KMS-11 (cell line): ENCODE results near the gene MEF2D.

Experiments used
- H2AFZ ChIP-seq: fragments of 200-600 bp; sonication (generic); 2 replicates; pipeline ENCODE4 v1.6.1; 2016; ENCODE audit warnings: antibody characterized with exemption, mixed run types, low read depth
- H3K27ac ChIP-seq: fragments of 200-600 bp; sonication (generic); 2 replicates; pipeline ENCODE4 v1.6.1; 2016; ENCODE audit warnings: mild to moderate bottlenecking, mixed run types
- H3K27me3 ChIP-seq: fragments of 200-600 bp; sonication (generic); 2 replicates; pipeline ENCODE4 v1.6.1; 2017; ENCODE audit warnings: mild to moderate bottlenecking, low read depth, mixed run types, moderate library complexity; ENCODE audit not compliant: insufficient read depth
- H3K36me3 ChIP-seq: fragments of 200-600 bp; sonication (generic); 2 replicates; pipeline ENCODE4 v1.6.1; 2017; ENCODE audit warnings: mild to moderate bottlenecking, mixed run types; ENCODE audit not compliant: insufficient read depth
- H3K4me1 ChIP-seq: fragments of 200-600 bp; sonication (generic); 2 replicates; pipeline ENCODE4 v1.6.1; 2016; ENCODE audit warnings: mild to moderate bottlenecking, low read depth, mixed run types; ENCODE audit not compliant: poor library complexity, severe bottlenecking
- H3K4me2 ChIP-seq: fragments of 200-600 bp; sonication (generic); 2 replicates; pipeline ENCODE4 v1.7.0; 2016; ENCODE audit warnings: mild to moderate bottlenecking, mixed run types
- H3K4me3 ChIP-seq: fragments of 200-600 bp; sonication (generic); IDR thresholded peaks from 2 replicates; pipeline ENCODE4 v1.6.1; 2017; ENCODE audit warnings: low read depth, low read length, mixed read lengths; ENCODE audit not compliant: insufficient read depth
- H3K79me2 ChIP-seq: fragments of 200-600 bp; sonication (generic); 2 replicates; pipeline ENCODE4 v1.6.1; 2016; ENCODE audit warnings: low read depth, mixed run types; ENCODE audit not compliant: insufficient read depth
- H3K9ac ChIP-seq: fragments of 200-600 bp; sonication (generic); 2 replicates; pipeline ENCODE4 v1.6.1; 2016; ENCODE audit warnings: mild to moderate bottlenecking, mixed run types
- H4K20me1 ChIP-seq: fragments of 200-600 bp; sonication (generic); 2 replicates; pipeline ENCODE4 v1.6.1; 2016; ENCODE audit warnings: mild to moderate bottlenecking, mixed run types; ENCODE audit not compliant: insufficient read depth
- CTCF ChIP-seq: fragments of 200-600 bp; sonication (generic); conservative IDR thresholded peaks from 2 replicates; pipeline ENCODE4 v1.6.1; 2017; ENCODE audit warnings: low read depth, mild to moderate bottlenecking, antibody characterized with exemption, low read length, moderate library complexity, mixed read lengths

Gene MEF2D

GRCh38 chr1:156428746-156429288, 71.8 kb downstream of the MEF2D start:
- Histone ChIP-seq H3K4me1 (no peaks in the 10 kb centered on the region), H2AFZ (no peak overlapping the region), H3K27ac (no peak overlapping the region), H3K36me3 (no peaks in the 10 kb centered on the region), H4K20me1 (no peaks in the 10 kb centered on the region), H3K27me3 (peaks cover 100% of the 10 kb centered on the region), H3K9ac (no peak overlapping the region), H3K79me2 (no peaks in the 10 kb centered on the region), H3K4me3 (no peak overlapping the region), H3K4me2 (no peak overlapping the region)
- TF ChIP-seq CTCF = no peak

GRCh38 chr1:156427957-156428356, 72.6 kb downstream of the MEF2D start:
- TF ChIP-seq CTCF = no peak
- no peak overlapping the region for H3K4me2 ChIP-seq
- H3K27ac ChIP-seq = no peak overlapping the region
- H3K27me3 ChIP-seq = peaks cover 100% of the 10 kb centered on the region
- no peak overlapping the region for H3K4me3 ChIP-seq
- H3K4me1 ChIP-seq = no peaks in the 10 kb centered on the region
- H4K20me1 ChIP-seq = no peaks in the 10 kb centered on the region
- no peak overlapping the region for H2AFZ ChIP-seq
- H3K36me3 ChIP-seq = no peaks in the 10 kb centered on the region
- no peak overlapping the region for H3K9ac ChIP-seq
- no peaks in the 10 kb centered on the region for H3K79me2 ChIP-seq

GRCh38 chr1:156425943-156426342, 74.6 kb downstream of the MEF2D start:
- Histone ChIP-seq H4K20me1 (no peaks in the 10 kb centered on the region), H3K9ac (no peak overlapping the region)
- TF ChIP-seq CTCF = no peak

GRCh38 chr1:156424806-156425432, 75.7 kb downstream of the MEF2D start:
- Histone ChIP-seq H3K36me3 (no peaks in the 10 kb centered on the region), H3K27me3 (peaks cover 100% of the 10 kb centered on the region), H3K4me1 (peaks cover 20% of the 10 kb centered on the region), H3K4me3 (no peak overlapping the region), H3K4me2 (no peak overlapping the region), H3K9ac (no peak overlapping the region), H3K79me2 (no peaks in the 10 kb centered on the region), H2AFZ (no peak overlapping the region), H4K20me1 (no peaks in the 10 kb centered on the region), H3K27ac (no peak overlapping the region)
- no peak for TF ChIP-seq CTCF

More at GRCh38 chr1:156425943-156426342, 74.6 kb downstream of the MEF2D start:
- no peaks in the 10 kb centered on the region for H3K36me3 ChIP-seq
- no peaks in the 10 kb centered on the region for H3K79me2 ChIP-seq
- H3K4me2 ChIP-seq = no peak overlapping the region
- no peak overlapping the region for H3K4me3 ChIP-seq
- H3K27me3 ChIP-seq = peaks cover 100% of the 10 kb centered on the region
- H3K4me1 ChIP-seq = peaks cover 10% of the 10 kb centered on the region
- H3K27ac ChIP-seq = no peak overlapping the region
- no peak overlapping the region for H2AFZ ChIP-seq
